CD14-positive monocyte (primary cell): Measurements from ENCODE around the gene KCNK13. TPM values are rescaled to one million over a fixed set of nuclear protein-coding genes. Genes with fewer than 3 reads are reported as not detected.

Source experiments
- DNase-seq, 3 donors: peaks; one replicate each; pipeline ENCODE4 v3.0.0-alpha.2; 2011 to 2022
- H2AFZ ChIP-seq: 2 replicates; pipeline ENCODE4 v1.6.0; 2012; ENCODE audit warnings: mild to moderate bottlenecking, low read depth, low read length, inconsistent platforms; ENCODE audit not compliant: insufficient read depth, poor library complexity, severe bottlenecking
- H3K27ac ChIP-seq, 2 donors: 1 replicate in 1 of 2; 2 replicates in 1 of 2; pipeline ENCODE4 v1.5.1; 2012 to 2013; ENCODE audit warnings: low read length in 2 of 2, control low read depth in 1 of 2, inconsistent platforms in 1 of 2, low read depth in 1 of 2, mild to moderate bottlenecking in 1 of 2
- H3K27me3 ChIP-seq, 2 donors: one replicate each; pipeline versions ENCODE4 v1.6.0 to v1.6.1; 2011 to 2013; ENCODE audit warnings: low read length in 2 of 2; ENCODE audit not compliant: control insufficient read depth in 2 of 2, insufficient read depth in 2 of 2
- H3K36me3 ChIP-seq, 2 donors: replicated peaks in 1 of 2; 1 replicate in 1 of 2; 2 replicates in 1 of 2; pipeline versions ENCODE4 v1.5.1 to v1.6.1; 2012 to 2013; ENCODE audit warnings: low read length in 2 of 2, control low read depth in 1 of 2, inconsistent platforms in 1 of 2, mild to moderate bottlenecking in 1 of 2; ENCODE audit not compliant: insufficient read depth in 2 of 2, control insufficient read depth in 1 of 2
- H3K4me1 ChIP-seq, 2 donors: 1 replicate in 1 of 2; 2 replicates in 1 of 2; pipeline versions ENCODE4 v1.5.1 to v1.6.1; 2012 to 2013; ENCODE audit warnings: low read length in 2 of 2, control low read depth in 1 of 2, inconsistent platforms in 1 of 2, mild to moderate bottlenecking in 1 of 2, moderate library complexity in 1 of 2; ENCODE audit not compliant: insufficient read depth in 2 of 2, control insufficient read depth in 1 of 2
- H3K4me2 ChIP-seq: replicated peaks from 2 replicates; pipeline ENCODE3; 2012; ENCODE audit warnings: low read length, moderate library complexity, mild to moderate bottlenecking; ENCODE audit not compliant: poor library complexity, severe bottlenecking; ENCODE audit errors: extremely low read depth
- H3K4me3 ChIP-seq, 3 experiments: fragments of 200-600 bp in 1 of 3; sonication (generic) in 1 of 3; replicated peaks in 1 of 3; 1 replicate in 2 of 3; 2 replicates in 1 of 3; pipeline ENCODE4 v1.5.1; 2011 to 2013; ENCODE audit warnings: low read length in 3 of 3, mild to moderate bottlenecking in 3 of 3, control low read depth in 2 of 3, low read depth in 2 of 3, inconsistent platforms in 1 of 3, moderate library complexity in 1 of 3
- H3K79me2 ChIP-seq: 2 replicates; pipeline ENCODE4 v1.6.0; 2012; ENCODE audit warnings: mild to moderate bottlenecking, control low read depth, inconsistent platforms, low read length, moderate library complexity; ENCODE audit not compliant: insufficient read depth
- H3K9ac ChIP-seq: 2 replicates; pipeline ENCODE4 v1.6.0; 2017; ENCODE audit warnings: low read length, mild to moderate bottlenecking; ENCODE audit not compliant: insufficient read depth, poor library complexity, severe bottlenecking
- H3K9me3 ChIP-seq, 2 donors: replicated peaks in 1 of 2; 1 replicate in 1 of 2; 2 replicates in 1 of 2; pipeline versions ENCODE4 v1.5.1 to v1.6.1; 2012 to 2013; ENCODE audit warnings: low read length in 2 of 2, control low read depth in 1 of 2; ENCODE audit not compliant: control insufficient read depth in 1 of 2, insufficient read depth in 1 of 2
- H4K20me1 ChIP-seq: 2 replicates; pipeline ENCODE4 v1.6.0; 2012; ENCODE audit warnings: mild to moderate bottlenecking, low read length, control low read depth, moderate library complexity; ENCODE audit not compliant: insufficient read depth
- H3K27ac Mint-ChIP-seq, 7 donors: one replicate each; pipeline ENCODE4 v1.8.0; 2020; ENCODE audit warnings: mild to moderate bottlenecking in 7 of 7, mixed read lengths in 7 of 7, moderate library complexity in 6 of 7, inconsistent platforms in 2 of 7
- H3K27me3 Mint-ChIP-seq, 3 donors: one replicate each; pipeline ENCODE4 v1.8.0; 2021 to 2022; ENCODE audit warnings: low read depth in 3 of 3, mild to moderate bottlenecking in 3 of 3, mixed read lengths in 3 of 3, moderate library complexity in 3 of 3, inconsistent platforms in 1 of 3
- H3K36me3 Mint-ChIP-seq, 2 donors: one replicate each; pipeline ENCODE4 v1.8.0; 2020; ENCODE audit warnings: mixed read lengths in 2 of 2, inconsistent platforms in 1 of 2, mild to moderate bottlenecking in 1 of 2
- H3K4me1 Mint-ChIP-seq: one replicate; pipeline ENCODE4 v1.8.0; 2020; ENCODE audit warnings: mild to moderate bottlenecking, mixed read lengths
- H3K4me3 Mint-ChIP-seq, 2 donors: one replicate each; pipeline ENCODE4 v1.8.0; 2020; ENCODE audit warnings: mild to moderate bottlenecking in 2 of 2, mixed read lengths in 2 of 2, moderate library complexity in 1 of 2
- H3K9me3 Mint-ChIP-seq, 7 donors: one replicate each; pipeline ENCODE4 v1.8.0; 2020 to 2022; ENCODE audit warnings: mixed read lengths in 7 of 7, mild to moderate bottlenecking in 6 of 7, moderate library complexity in 6 of 7, inconsistent platforms in 2 of 7
- CTCF ChIP-seq: fragments of 200-600 bp; IDR thresholded peaks from one replicate; pipeline ENCODE4 v1.8.0; 2022; ENCODE audit warnings: antibody characterized with exemption, mild to moderate bottlenecking
- WGBS: methylation state at CpG from one replicate; pipeline ENCODE4 v1.1.5; 2013; ENCODE audit warnings: missing lambda C conversion rate; ENCODE audit not compliant: insufficient coverage; 5-methylcytosine and 5-hydroxymethylcytosine counted together
- intact Hi-C, 2 donors: fragments of 100-400 bp; cut with micrococcal nuclease; formaldehyde crosslinking; loops; one replicate each; pipeline versions ENCODE4 v1.15.0 to v1.15.1; 2023
- polyA plus RNA-seq, 3 donors: library from polyadenylated mRNA; depleted of rRNA in 1 of 3; unstranded in 2 of 3; stranded (reverse) in 1 of 3; fragments of 300-500 nt in 2 of 3; fragments of >200 nt in 1 of 3; fragmentation: Illumina TruSeq in 2 of 3; gene quantifications; 1 replicate in 2 of 3; 2 replicates in 1 of 3; pipeline ENCODE4 v1.2.3, GENCODE V29; 2012 to 2021

KCNK13 gene
- polyA plus RNA-seq, 3 donors, result 1.6 to 4.2 (median 2.9) TPM

DNA sequence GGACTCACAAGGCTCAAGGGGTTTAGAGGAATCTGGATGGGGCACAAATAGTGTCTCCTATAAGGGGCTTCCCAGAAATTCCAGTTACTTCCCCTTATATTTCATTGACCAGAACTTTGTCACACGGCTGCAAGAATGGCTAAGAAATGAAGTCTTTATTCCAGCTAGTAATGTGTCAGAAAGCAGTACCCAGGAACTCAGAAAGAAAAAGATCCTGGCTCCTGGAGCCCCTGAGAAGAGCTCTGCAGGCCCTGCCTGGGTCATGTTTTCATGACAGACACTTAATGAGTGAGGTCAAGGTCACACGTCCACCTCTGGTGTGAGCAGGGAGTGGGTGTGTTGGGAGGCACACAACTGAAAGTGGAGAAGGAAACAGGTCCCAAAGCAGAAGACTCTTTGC, 17.8 kb downstream of the KCNK13 start:
- peaks cover 7% of the 10 kb centered on the region for H4K20me1 ChIP-seq
- H3K9me3 ChIP-seq, result no peaks in the 10 kb centered on the region
- DNase-seq, result no peak
- Mint-ChIP-seq H3K4me1 (peaks cover 20% of the 10 kb centered on the region), H3K27ac (peak overlapping the region in 1 of 7 donors; percentile 50), H3K9me3 (peaks cover 0 to 7% (median 3%) of the 10 kb centered on the region in 7 donors), H3K36me3 (peaks cover 3 to 11% of the 10 kb centered on the region in 2 donors), H3K4me3 (peak overlapping the region in 1 of 2 donors; percentile 36), H3K27me3 (peaks cover 18 to 33% (median 24%) of the 10 kb centered on the region in 3 donors)
- no peak overlapping the region for H3K4me2 ChIP-seq
- no peak overlapping the region for H3K9ac ChIP-seq
- no peak overlapping the region for H3K4me3 ChIP-seq
- 88% methylated on average over 2 of the region's 2 CpGs for WGBS
- no peak for TF ChIP-seq CTCF
- H3K4me1 ChIP-seq, result no peaks in the 10 kb centered on the region
- H3K36me3 ChIP-seq, result no peaks in the 10 kb centered on the region
- peaks cover 7 to 18% of the 10 kb centered on the region in 2 donors for H3K27me3 ChIP-seq
- intact Hi-C loops, result no loop called here
- no peak overlapping the region for H3K27ac ChIP-seq
- no peaks in the 10 kb centered on the region for H3K79me2 ChIP-seq
- no peak overlapping the region for H2AFZ ChIP-seq

GRCh38 chr14:90087433-90087832, 25.6 kb downstream of the KCNK13 start:
- Histone ChIP-seq H3K4me1 (peaks cover 24 to 28% of the 10 kb centered on the region in 2 donors), H3K27ac (peak overlapping the region; percentile 49 to 52), H3K27me3 (no peaks in the 10 kb centered on the region), H3K9me3 (peaks cover 0 to 3% of the 10 kb centered on the region in 2 donors), H3K79me2 (peaks cover 9% of the 10 kb centered on the region), H3K4me2 (peak overlapping the region; percentile 20), H4K20me1 (no peaks in the 10 kb centered on the region), H2AFZ (no peak overlapping the region), H3K9ac (no peak overlapping the region), H3K4me3 (no peak overlapping the region), H3K36me3 (no peaks in the 10 kb centered on the region)
- Mint-ChIP-seq H3K27ac (peak overlapping the region; percentile 63 to 87 (median 85)), H3K36me3 (peaks cover 7 to 20% of the 10 kb centered on the region in 2 donors), H3K4me1 (peaks cover 33% of the 10 kb centered on the region), H3K9me3 (peaks cover 0 to 8% (median 6%) of the 10 kb centered on the region in 7 donors), H3K4me3 (no peak overlapping the region), H3K27me3 (peaks cover 0 to 8% (median 6%) of the 10 kb centered on the region in 3 donors)
- WGBS, result 0% methylated on average over 1 of the region's 6 CpGs
- intact Hi-C loops, result loop anchor here in 1 of 2 donors (5.0 to 10.0 kb wide), 2 partner anchors 133 to 310 kb away; partner anchors contain the start of genes CALM1, EFCAB11 and TDP1
- TF ChIP-seq CTCF, result no peak
- peak; percentile 98 to 100 (median 99) for DNase-seq
